Endometrial microvascular endothelial cells (primary cell): ENCODE data around the gene APOB. TPM values are rescaled to one million over a fixed set of nuclear protein-coding genes. Genes with fewer than 3 reads are reported as not detected.

Experiments
- in situ Hi-C: cut with HindIII; loops from 2 replicates; pipeline ENCODE4 v1.10.0; 2017; ENCODE audit warnings: low sequenced_read_pairs, low pct_unique_long_range_greater_than_20kb; ENCODE audit errors: inconsistent ontology term
- total RNA-seq: library from RNA; depleted of rRNA; stranded (reverse); fragments of >200 nt; gene quantifications from one replicate; pipeline ENCODE4 v1.2.3, GENCODE V29; 2015; ENCODE audit errors: inconsistent ontology term

APOB gene
- total RNA-seq, 1 donor from 2014 or later = not detected

DNA sequence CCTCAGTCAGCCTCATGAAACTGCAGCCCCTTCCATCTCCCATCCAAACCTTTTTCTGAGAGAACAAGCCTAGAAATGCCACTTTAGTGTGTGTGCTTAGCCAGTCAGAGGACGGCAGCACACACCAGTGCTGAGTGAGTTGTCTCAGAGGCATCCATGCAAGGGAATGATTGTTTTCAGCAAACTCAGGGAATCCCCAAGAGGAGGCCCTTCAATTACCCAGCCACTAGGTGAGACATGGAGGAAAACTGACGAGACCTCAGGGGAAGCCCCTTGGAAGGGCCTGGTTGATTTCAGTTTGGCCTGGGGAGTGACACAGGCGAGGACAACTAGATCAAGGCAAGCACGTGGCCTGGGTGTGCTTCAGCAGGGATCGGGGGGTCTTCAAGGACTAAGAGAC lies 49.7 kb downstream of the APOB start:
- in situ Hi-C loops = no loop called here

- in situ Hi-C loops = no loop called here
Measured at GRCh38 chr2:20992201-20992711, 51.6 kb downstream of the APOB start.

DNA sequence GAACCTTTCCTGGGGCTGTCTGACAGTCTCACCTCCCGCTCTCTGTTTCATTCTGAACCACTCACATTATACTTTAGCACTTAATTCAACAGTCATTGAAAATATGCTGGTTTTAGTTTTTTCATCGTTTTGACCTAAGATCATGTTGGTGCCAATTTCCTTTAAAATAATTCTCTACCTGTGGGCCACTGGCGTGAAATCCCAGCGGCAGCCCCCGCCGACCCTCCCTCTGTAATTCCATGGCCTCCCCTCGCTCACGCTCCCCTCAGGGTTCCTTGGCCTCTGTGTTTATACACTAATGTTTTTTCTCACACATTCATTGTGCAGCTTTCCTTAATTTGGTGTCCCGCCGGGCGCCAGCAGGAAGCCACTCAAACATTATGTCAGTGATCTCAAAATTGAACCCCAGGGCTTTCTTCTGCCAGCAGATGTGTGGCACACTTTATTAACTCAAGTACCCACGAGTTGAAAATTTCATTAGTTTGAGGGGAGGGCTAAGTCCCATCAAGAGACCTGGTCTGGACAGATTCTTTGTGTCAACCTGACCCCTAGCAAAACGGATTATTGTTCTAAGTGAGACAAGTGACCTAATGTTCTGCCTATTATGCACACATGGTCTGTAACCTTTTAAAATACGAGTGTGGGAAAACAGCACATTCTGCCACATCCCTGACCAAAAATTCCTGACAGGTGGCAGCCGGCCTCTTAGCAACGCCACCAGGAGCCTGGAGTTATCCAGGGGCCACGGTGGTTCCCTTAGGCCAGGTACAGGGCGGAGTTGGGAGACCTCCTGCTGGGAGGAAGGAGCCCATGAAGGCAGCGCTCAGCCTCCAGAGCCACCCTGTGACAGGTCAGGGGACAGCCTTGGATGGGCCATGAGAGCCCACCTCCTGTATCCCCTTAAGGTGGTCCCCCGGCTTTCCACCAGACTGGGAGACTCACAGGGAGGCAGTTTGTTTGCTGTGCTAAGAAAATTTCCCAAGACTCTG lies 53.1 kb downstream of the APOB start:
- in situ Hi-C loops = no loop called here

- in situ Hi-C loops = no loop called here
Measured at GRCh38 chr2:20989404-20989803, 54.5 kb downstream of the APOB start.

GRCh38 chr2:20988905-20989304 lies 55.0 kb downstream of the APOB start:
- in situ Hi-C loops = no loop called here

GRCh38 chr2:20986024-20986939 lies 57.6 kb downstream of the APOB start:
- in situ Hi-C loops = no loop called here

- in situ Hi-C loops = no loop called here
Measured at GRCh38 chr2:20985062-20985461, 58.8 kb downstream of the APOB start.

- in situ Hi-C loops = no loop called here
Measured at GRCh38 chr2:20984408-20984807, 59.5 kb downstream of the APOB start.

DNA sequence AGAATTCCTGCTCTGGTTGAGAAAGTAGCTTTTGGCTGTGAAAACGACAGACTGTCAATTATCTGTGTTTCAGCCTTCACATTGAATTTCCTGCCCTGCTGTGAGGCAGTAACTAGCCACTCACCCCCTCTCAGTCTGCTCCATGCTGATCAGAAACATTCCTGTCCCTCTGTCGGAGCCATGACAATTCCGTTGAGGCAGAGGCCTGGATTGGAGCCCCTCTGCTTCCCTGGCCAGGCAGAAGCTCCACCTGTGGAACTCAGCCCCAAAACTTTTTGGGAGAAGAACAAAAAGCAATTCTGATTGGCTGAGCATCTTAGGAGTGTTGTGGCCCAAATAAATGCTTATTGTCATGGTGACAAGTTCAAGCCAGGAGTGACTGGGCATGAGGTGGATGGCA lies 60.0 kb downstream of the APOB start:
- in situ Hi-C loops = no loop called here

DNA sequence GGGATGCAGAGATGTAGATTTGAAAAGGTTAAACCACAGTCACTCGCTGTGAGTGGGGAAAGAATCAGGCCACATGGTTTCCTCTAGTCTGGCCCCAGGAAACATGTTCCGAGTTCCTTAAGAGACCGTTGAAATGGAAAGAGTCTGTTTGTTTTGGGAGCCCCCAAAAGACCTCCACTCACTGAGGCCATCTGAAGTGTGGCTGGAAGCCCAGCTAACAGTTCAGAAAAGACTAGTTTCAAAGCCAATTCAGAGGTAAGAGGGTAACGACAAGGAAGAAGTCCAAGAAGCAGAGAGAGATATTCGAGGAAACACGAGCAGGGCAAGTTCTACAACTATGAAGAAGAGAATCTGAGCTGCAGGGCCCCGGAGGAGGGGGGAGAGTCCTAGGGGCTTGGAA lies 61.0 kb downstream of the APOB start:
- in situ Hi-C loops = no loop called here

DNA sequence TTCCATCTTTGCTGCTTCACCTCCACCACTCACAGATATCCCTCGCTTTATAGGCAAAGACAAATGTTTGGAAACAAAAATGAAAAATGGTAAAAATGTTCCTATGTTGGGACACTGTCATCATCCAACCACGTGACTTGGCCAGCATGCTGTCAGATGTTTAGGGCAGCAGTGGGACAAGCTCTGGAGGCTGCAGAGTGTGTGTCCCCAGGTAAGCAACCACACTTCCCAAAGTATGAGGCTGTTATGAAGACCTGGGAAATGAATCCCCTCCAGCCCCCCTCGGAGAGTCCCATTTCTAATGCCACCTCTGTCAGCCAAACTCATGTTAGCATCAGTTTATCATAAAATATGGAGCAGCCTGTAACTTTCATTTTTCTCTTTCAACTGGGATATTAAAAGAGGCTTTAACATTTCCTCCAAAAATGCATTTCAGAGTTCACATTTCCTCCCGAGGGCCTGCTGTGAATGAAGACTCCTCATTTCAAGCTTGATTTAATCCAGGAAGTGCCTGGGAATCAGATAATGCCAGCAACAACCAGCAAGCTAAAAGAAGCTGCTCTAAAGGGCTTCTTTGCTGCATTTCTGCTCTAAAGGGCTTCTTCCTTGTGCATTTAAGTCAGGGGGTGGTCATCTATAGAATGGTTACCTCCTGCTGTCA lies 66.2 kb downstream of the APOB start:
- in situ Hi-C loops = no loop called here

- in situ Hi-C loops = no loop called here
Measured at GRCh38 chr2:20976527-20976926, 67.3 kb downstream of the APOB start.

GRCh38 chr2:20972792-20973565 lies 70.9 kb downstream of the APOB start:
- in situ Hi-C loops = no loop called here

GRCh38 chr2:20972110-20972509 lies 71.8 kb downstream of the APOB start:
- in situ Hi-C loops = no loop called here

DNA sequence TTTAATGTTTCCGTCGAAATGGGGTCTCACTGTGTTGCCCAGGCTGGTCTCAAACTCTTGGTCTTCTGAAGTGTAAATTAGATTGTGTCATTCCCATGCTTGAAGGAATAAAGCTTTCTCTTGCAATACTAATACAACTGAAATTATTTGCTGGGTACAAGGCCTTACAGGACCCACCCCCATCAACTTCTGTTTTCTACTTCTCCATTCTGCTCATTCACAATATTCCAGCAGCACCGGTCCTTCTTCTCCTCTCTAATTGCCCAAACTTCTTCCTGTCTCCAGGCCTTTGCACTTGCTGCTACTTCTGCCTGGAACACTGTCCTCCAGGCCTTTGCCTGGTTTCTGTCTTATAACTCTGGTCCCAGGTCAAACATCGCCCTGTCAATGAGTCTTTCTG lies 73.8 kb downstream of the APOB start:
- in situ Hi-C loops = no loop called here

GRCh38 chr2:20966061-20966595 lies 77.7 kb downstream of the APOB start:
- in situ Hi-C loops = no loop called here

GRCh38 chr2:20965221-20965620 lies 78.7 kb downstream of the APOB start:
- in situ Hi-C loops = no loop called here

DNA sequence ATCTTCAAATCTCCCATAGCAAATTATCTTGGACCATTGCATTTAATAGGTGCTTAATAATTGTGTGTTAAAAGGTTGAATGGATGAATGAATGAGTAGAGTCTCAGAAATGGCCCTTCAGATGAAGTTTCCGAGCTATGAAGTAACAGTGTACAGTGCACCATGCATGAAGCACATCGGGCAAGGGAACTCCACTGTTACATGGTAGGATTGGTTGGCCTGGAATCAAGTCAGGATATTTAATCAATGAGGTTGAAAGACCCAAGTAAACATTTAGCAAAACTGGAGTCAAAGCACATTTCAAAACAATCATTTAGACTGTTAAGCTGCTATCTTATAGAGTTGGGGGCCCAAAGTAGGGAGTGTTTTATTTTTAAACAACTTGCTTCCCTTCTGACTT lies 80.0 kb downstream of the APOB start:
- in situ Hi-C loops = no loop called here
